Measurements from ENCODE around the gene COA7.

Gene COA7

DNA sequence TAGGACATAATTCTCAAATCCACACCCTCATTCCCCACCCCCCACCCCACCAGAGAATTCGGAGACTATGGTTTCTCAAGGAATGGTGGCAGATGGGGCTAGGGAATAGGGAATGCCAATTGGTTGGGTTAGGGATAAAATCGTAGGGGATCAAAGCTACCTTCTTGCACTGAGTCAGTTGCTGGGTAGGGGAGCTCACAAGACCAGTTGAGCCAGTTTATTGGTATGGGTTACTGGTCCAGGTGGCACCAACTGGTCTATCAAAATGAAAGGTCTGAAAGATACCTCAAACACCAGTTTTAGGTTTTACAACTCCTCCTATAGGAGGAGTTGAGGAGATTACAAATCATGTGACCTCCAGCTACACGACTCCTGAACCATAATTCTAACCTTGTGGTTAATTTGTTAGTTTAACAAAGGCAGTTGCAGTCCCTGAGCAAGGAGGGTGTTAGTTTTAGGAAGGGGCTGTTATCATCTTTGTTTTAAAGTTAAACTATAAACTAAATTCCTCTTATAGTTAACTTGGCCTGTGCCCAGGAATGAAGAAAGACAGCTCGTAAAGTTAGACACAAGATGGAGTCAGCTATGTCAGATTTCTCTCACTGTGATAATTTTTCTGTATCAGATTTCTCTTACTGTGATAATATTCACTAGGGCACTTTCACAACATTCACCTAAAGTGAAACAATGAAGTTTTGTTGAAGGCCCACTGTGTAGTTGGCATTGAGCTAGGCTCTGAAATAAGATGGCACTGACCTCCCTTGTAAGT lies 62.6 kb downstream of the COA7 start:
- no peaks in the 10 kb centered on the region for H3K9me3 ChIP-seq
- TF ChIP-seq, protein P1, sequence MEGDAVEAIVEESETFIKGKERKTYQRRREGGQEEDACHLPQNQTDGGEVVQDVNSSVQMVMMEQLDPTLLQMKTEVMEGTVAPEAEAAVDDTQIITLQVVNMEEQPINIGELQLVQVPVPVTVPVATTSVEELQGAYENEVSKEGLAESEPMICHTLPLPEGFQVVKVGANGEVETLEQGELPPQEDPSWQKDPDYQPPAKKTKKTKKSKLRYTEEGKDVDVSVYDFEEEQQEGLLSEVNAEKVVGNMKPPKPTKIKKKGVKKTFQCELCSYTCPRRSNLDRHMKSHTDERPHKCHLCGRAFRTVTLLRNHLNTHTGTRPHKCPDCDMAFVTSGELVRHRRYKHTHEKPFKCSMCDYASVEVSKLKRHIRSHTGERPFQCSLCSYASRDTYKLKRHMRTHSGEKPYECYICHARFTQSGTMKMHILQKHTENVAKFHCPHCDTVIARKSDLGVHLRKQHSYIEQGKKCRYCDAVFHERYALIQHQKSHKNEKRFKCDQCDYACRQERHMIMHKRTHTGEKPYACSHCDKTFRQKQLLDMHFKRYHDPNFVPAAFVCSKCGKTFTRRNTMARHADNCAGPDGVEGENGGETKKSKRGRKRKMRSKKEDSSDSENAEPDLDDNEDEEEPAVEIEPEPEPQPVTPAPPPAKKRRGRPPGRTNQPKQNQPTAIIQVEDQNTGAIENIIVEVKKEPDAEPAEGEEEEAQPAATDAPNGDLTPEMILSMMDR (IDR thresholded peaks at IDR 0.05), result no peak
- intact Hi-C loops (cut with DNase I; ENCODE audit: low total_unique reads), result no loop called here
- H3K4me3 ChIP-seq, result no peak overlapping the region
- H3K4me1 ChIP-seq, result peaks cover 0 to 12% (median 6%) of the 10 kb centered on the region in 4 donors
- no peak for DNase-seq
- H3K36me3 ChIP-seq, result no peaks in the 10 kb centered on the region
- H3K27ac ChIP-seq, result no peak overlapping the region
- H3K27me3 ChIP-seq, result peaks cover 0 to 36% of the 10 kb centered on the region in 2 donors
